IPS-NIHi7 (cell line): ENCODE measurements around the gene C1QTNF9B.
"Not testable (repeated sequence)": the region's sequence is repeated elsewhere in the genome, so short reads cannot be mapped to it uniquely, and the experiment has no call there.

ENCODE experiments used
- DNase-seq: peaks from one replicate; pipeline ENCODE4 v3.0.0; 2012; ENCODE audit warnings: mixed read lengths; ENCODE audit errors: extremely low spot score

Gene C1QTNF9B

DNA sequence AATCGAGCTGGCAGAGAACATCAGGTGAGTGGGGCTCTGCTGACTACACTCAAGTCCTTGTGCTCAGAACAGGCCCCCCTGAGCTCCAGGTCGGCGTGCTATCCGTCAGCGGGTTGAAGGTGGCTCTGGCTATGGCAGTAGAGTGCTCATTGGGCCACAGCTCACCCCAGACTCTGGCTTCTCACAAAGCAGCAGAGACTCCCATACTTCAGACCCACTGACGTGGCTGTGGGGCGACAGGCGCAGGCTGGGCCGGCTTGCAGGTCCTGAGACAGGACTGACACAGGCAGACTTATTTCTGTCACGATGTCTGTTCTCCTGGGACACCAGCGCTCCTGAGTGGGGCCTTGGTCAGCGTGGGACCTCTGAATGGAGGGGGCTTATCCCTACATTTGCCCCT is 2.6 kb downstream of the C1QTNF9B start:
- not testable (repeated sequence) for DNase-seq

- not testable (repeated sequence) for DNase-seq
Observed at GRCh38 chr13:23893791-23894190, 3.5 kb downstream of the C1QTNF9B start.

DNA sequence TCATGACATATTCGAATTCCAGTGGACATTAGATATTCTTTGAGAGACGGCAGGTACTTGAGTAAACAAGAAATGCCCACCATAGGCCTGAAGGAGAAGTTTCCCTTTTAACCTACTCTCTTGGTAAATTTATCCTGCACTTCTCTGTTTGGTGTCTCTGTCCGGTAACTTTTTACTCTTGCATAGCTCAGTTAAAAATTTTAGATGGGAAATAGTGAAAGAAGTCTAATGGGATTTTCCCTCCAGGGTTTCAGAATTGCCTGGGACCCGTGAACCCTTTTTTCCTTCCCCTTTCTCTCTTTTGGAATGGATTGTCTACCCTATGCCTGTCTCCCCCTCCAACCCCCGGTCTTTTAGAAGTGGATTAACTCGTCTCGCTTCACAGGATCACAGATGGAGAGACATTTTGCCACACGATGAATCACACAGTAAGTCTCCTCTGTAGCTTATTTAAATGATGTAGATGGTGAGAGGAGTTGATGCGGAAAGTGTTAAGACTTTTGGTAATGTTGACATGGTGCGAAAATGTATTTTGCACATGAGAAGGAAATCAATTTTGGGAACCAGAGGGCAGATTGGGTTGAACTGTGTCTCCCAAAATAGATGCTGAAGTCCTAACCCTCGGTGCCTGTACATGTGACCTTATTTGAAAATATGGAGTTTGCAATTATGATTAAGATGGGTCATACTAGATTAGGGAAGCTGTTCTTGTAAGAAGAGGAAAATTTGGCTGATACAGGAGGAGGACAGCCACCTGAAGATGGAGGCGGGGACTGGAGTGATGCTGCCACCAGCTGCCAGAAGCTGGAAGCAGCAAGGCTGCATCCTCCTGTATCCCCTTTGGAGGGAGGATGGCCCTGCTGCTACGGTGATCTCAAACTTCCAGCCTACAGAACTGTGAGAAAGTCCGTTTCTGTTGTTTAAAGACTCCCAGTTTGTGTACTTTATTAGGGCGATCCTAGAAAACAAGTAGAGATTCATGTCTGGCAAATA is 7.4 kb downstream of the C1QTNF9B start:
- DNase-seq = no peak

DNA sequence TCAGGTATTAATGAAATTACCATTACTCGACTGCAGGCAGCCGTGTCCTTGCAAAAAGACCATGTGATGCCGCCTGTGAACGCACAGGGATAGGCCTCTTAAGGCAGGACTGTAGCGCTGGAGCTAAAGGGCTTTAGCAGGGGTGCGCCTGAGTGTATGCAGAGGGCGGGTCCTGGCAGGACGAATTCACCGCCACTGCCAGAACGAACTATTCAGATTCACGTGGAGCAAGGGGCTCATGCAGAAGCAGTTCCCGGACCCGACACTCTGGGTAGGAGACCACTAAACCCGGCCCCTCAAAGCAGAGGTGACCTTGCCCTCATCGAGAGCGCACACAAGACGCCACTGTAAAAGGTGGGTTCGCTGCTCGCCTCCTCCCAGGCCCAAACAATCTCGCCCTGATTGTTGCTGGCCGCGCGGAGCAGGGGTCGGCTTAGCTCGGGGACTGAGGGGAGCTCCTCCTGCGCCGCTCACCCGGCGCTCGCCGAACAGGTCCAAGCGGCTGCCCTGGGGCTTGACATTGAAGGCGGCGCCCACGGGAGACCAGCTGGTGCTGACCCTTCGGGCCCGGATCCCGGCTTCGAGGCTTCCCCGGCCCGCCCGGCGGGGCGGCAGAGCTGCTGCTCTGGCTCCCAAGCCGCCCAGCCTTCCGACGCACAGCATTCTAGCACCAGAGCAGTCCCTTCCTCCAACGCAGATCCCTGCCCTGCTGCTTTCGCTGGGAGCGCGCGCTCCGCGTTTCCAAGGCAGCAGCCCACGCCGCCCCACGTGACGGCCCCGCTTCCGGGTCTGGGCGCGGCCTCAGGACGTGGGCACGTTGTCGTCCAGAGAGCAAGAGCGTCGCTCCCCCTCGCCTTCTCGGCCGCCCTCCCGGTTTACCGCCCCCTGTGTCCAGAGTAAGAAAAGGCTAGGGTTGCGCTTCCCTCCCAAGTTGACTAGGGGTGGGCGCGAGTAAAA is 8.4 kb downstream of the C1QTNF9B start, which contains the start of gene MIPEP:
Gene MIPEP (minus strand): TSS at position 743 of the 957 bp plus-strand sequence. CDS start 80 bp downstream, at position 663.
- DNase-seq = peak; percentile 98

DNA sequence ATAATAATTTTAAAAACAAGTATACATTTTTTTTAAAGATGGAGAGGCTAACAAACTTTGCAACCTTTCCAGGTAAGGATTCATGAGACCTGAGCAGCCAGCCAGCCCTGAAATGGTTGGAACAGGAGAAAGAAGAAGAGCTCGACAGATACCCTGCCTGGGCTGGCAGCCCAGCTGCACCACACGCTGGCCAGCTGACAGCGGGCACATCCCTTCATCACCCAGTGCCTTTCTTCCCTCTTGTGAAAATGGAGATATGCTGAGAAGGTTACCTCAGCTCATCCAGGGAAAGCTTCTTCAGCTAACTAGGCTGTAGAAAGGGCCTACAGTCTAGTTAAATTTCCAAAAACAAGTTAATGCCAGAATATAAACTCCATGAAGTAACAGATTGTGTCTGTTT is 12.9 kb downstream of the C1QTNF9B start:
- not testable (repeated sequence) for DNase-seq

DNA sequence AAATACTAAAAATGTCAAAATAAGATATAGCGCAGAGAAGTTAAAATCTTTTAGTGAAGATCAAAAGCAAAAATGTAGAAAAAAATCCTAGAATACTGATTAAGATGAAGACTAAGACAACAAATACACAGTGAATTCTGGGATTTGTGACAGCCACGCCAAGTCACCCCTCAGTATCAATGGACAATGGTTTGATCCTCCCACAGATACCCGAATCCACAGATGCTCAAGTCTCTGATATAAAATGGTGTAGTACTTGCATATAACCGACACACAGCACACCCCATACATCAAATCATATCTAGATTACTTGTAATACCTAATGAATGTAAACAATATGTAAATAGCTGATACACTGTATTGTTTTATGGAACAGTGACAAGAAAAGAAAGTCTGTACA is 14.0 kb downstream of the C1QTNF9B start:
- no peak for DNase-seq

- not testable (repeated sequence) for DNase-seq
Observed at GRCh38 chr13:23881402-23881800, 15.9 kb downstream of the C1QTNF9B start.

DNA sequence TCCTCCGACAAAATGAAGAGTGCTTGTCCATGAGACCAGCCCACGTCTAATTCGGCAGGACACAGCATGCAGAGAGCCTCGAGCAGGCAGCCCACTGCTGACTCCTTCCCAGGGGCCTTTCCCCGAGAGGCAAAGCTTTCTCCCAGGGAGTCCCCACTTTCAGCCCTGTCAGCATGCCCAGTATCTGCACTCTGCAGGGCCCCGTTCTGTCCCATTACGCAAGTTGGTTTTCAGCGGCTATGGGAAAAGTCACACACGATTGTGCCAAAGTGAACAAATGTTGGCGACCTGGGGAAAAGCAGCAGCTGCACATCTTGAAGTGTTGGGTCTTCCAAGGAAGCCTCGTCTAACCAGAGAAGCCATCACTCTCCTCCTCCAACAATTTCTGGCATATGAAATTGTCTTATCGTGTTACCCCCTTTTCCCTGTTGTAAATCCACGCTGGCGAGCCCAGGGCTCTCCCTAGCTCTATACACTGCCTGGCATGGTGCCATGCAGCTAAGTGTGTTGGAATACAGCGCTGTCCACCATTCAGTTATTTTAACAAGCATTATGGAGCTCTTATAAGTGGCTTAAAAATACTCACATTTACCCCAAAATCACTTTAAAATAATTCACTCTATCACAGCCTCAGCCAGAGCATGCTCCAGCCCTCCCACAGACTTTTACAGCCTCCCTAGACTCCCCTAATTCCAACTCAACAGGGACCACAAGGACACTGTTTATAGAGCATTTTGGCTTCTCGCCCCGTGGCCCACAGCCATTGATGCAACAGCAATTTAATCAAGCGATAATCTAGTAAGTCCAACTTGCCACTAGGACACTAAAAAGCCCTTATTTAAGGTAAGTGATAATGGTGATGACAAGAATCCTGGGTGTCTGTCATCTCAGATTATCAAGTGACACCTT is 16.6 kb downstream of the C1QTNF9B start:
- DNase-seq = not testable (repeated sequence)

DNA sequence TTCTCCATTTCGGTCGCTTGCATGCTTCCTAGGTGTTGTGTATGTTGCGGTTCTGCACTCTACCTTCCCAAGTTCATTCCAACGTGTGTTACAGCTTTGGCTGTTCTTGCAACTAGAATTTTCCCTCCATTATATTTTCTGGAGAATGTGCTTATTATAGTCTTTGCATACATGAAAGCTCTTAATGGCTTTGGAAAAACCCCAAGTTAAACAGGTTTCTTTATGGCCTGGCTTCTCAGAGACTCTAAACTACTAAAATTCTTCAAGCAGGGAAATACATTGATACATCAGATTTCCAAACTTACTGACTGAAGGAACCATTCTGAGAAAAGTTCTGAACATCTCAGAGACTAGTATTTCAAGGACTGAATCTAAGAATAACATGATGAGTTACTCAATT is 20.0 kb downstream of the C1QTNF9B start:
- DNase-seq = no peak

DNA sequence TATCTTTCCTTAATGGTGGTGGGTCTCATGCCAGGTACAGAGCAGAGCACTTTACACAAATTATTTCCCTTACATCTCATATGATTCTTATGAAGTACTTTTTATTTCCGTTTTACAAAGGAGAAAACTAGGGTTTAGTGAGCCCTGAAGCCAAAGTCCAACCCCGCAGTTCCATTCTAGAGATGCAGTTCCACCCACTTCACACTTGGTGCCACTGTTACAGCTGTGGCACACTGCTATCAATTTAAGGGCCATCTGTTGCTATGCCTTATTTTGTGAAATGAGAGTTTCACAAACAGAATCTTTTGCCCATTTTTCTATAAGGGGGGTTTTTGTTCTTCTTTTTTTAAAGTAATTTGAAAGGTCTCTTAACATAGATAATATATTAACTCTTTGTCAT is 21.0 kb downstream of the C1QTNF9B start:
- DNase-seq = no peak

DNA sequence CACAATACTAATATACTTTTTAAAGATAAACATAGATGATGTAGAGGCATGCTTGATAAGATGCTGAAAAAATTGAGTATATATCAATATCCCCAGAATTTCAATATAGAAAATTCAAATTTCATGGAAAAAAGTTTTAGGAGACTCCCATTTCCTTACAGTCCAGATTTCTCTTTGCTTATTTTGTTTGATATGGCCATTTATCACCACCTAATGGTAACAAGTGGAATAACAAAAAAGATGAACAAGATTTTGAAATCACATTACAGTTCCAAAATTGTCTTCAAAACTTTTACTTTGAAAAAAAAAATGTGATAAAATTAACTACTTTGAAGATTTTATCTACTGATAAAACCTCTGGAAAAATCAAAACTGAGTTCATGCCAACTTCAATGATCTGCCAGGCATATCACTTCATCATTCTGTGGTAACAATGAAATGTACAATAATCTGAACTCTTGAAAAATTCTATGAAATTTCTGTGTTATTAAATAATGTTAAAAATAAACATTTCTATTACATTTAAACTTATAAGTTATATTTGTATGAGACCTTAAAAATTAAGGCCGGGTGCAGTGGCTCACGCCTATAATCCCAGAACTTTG is 25.6 kb downstream of the C1QTNF9B start:
- no peak for DNase-seq

DNA sequence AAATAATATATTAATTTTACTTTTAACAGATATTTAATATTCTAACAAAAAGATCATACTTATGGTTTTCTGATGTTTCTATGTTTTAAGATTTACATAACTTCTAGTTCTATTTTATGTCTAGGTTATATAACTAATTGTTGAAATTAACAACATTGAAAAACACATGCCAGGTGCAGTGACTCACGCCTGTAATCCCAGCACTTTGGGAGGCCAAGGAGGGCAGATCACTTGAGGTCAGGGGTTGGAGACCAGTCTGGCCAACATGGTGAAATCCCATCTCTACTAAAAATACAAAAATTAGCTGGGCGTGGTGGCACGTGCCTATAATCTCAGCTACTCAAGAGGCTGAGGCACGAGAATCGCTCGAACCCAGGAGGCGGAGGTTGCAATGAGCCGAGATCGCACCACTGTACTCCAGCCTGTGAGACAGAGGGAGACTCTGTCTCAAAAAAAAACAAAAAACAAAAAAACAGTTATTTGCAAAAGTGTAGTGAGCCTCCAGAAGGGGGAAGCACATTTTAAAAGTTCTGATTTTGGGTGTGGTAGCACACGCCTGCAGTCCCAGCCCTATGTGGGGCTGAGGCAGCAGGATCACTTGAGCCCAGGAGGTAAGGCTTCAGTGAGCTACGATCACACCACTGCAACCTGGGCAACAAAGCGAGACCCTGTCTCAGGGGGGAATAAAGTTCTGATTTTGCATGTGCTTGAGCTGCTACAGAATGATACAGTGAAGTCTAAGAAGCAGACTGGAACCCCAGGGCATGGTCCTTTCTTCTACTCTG is 26.8 kb downstream of the C1QTNF9B start:
- DNase-seq = no peak

GRCh38 chr13:23868521-23868920 is 28.8 kb downstream of the C1QTNF9B start:
- DNase-seq = no peak

DNA sequence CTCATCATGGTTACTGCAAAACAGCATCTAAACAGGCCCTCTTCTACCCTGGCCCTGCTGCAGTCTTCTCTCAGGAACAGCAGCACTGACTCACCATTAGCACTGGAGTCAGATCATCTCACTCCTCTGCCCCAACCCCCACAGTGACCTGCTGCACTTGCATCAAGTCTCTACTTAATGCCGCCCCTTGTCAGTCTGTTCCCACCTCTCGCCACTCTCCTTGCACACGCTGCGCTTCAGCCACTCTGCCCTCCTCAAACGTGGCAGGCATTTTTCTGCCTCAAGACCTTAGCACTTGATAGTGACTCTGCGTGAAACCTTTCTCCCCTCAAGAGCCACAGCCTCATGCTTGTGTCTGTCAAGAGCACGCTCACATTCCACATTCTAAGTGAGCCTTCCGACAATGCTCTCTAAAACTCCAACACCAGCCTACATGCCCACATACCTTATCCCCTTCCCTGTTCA is 30.2 kb downstream of the C1QTNF9B start:
- peak; percentile 31 for DNase-seq

DNA sequence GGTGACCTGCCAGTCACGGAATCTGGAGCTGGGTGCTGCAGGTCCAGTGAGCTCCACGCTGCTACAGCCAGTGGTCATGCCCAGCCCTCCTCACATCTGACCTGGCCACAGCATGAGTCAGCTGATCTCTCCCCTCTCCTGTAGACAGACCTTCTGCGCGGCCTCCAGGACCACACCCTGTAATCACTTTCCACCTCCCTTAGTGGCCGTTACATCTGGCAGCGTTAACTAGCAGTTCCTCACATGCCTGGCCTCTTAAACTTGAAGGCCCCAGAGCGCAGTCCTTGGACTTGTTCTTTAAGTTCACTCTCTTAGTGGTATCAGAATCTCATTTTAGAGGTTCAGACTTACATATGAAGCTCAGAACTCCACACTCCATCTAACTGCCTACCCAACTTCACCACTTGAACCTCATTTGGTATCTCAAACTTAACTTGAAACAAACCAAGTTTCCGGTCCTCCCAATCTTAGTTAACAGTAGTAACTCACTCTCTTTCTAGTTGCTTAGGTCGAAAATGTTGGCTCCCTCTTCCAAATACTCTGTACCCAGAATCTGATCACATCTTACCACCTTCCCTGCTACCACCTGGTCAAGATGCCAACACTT is 30.8 kb downstream of the C1QTNF9B start:
- DNase-seq = no peak

- DNase-seq = no peak
Observed at GRCh38 chr13:23865906-23866305, 31.4 kb downstream of the C1QTNF9B start.

GRCh38 chr13:23865026-23865425 is 32.3 kb downstream of the C1QTNF9B start:
- no peak for DNase-seq

GRCh38 chr13:23861310-23861709 is 36.0 kb downstream of the C1QTNF9B start:
- no peak for DNase-seq

DNA sequence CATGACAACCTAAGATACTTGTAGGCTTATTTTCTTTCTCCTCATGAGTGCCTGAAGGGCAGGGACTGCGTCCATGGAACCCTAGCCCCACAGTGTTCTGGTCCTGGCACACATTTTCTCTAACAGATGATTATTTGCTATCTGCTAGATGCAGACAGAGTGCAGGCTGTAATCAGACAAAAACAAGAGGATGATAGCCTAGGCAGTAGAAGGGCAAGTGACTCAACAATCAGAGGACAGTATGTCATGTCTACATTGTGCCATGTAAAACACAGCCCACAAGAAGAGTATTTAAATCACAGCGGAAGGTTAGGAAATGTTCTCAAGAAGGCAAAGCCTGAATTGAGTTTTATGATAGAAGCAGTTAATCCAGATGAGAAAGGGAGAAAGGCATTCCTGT is 37.4 kb downstream of the C1QTNF9B start:
- no peak for DNase-seq
